Left renal pelvis (tissue), 4 donors: ENCODE data around the gene NFIC. TPM values are rescaled to one million over a fixed set of nuclear protein-coding genes. Genes with fewer than 3 reads are reported as not detected.
"Not testable (repeated sequence)": the region's sequence is repeated elsewhere in the genome, so short reads cannot be mapped to it uniquely, and the experiment has no call there.

Source experiments
- DNase-seq, 4 donors: peaks; one replicate each; pipeline ENCODE4 v3.0.0-alpha.2; 2013; ENCODE audit warnings: low read depth in 4 of 4, low spot score in 3 of 4
- polyA plus RNA-seq, 4 donors: library from polyadenylated mRNA; unstranded; fragments of 120-200 nt; gene quantifications; one replicate each; pipeline ENCODE4 v1.2.1, GENCODE V29; 2013; ENCODE audit not compliant: insufficient read length in 4 of 4

The NFIC gene
- polyA plus RNA-seq, 4 donors = 21.7 to 57.6 (median 26.6) TPM

- DNase-seq = no peak
Measured at GRCh38 chr19:3370728-3371591, 4.6 kb downstream of the NFIC start.

GRCh38 chr19:3372413-3372812, 6.0 kb downstream of the NFIC start:
- DNase-seq = no peak

- DNase-seq = no peak
Measured at GRCh38 chr19:3373971-3374368, 7.6 kb downstream of the NFIC start.

- DNase-seq = no peak
Measured at GRCh38 chr19:3374369-3375112, 8.2 kb downstream of the NFIC start.

- DNase-seq = no peak
Measured at GRCh38 chr19:3375221-3376090, 9.1 kb downstream of the NFIC start.

- not testable (repeated sequence) for DNase-seq
Measured at GRCh38 chr19:3376091-3376455, 9.7 kb downstream of the NFIC start.

- DNase-seq = no peak
Measured at GRCh38 chr19:3378352-3379150, 12.2 kb downstream of the NFIC start.

- DNase-seq = no peak
Measured at GRCh38 chr19:3380829-3381228, 14.4 kb downstream of the NFIC start.

GRCh38 chr19:3381701-3382372, 15.5 kb downstream of the NFIC start:
- DNase-seq = no peak

- DNase-seq = no peak
Measured at GRCh38 chr19:3382460-3383100, 16.2 kb downstream of the NFIC start.

- DNase-seq = no peak
Measured at GRCh38 chr19:3383121-3383722, 16.8 kb downstream of the NFIC start.

- DNase-seq = no peak
Measured at GRCh38 chr19:3386447-3387234, 20.3 kb downstream of the NFIC start.

- no peak for DNase-seq
Measured at GRCh38 chr19:3387645-3388589, 21.5 kb downstream of the NFIC start.

GRCh38 chr19:3389446-3389778, 23.0 kb downstream of the NFIC start:
- DNase-seq = no peak

- no peak for DNase-seq
Measured at GRCh38 chr19:3389876-3390371, 23.5 kb downstream of the NFIC start.

- not testable (repeated sequence) for DNase-seq
Measured at GRCh38 chr19:3391911-3392310, 25.5 kb downstream of the NFIC start.

GRCh38 chr19:3392480-3392879, 26.1 kb downstream of the NFIC start:
- DNase-seq = no peak
